Measurements from ENCODE around the gene BCOR.

Gene BCOR

GRCh38 chrX:40055495-40055894, 42.3 kb downstream of the BCOR start:
- no peak overlapping the region for H3K27ac ChIP-seq (replicated peaks)
- no peak for DNase-seq (ENCODE audit: low read depth in 1 of 2, low spot score in 1 of 2)
- TF ChIP-seq, protein P1, sequence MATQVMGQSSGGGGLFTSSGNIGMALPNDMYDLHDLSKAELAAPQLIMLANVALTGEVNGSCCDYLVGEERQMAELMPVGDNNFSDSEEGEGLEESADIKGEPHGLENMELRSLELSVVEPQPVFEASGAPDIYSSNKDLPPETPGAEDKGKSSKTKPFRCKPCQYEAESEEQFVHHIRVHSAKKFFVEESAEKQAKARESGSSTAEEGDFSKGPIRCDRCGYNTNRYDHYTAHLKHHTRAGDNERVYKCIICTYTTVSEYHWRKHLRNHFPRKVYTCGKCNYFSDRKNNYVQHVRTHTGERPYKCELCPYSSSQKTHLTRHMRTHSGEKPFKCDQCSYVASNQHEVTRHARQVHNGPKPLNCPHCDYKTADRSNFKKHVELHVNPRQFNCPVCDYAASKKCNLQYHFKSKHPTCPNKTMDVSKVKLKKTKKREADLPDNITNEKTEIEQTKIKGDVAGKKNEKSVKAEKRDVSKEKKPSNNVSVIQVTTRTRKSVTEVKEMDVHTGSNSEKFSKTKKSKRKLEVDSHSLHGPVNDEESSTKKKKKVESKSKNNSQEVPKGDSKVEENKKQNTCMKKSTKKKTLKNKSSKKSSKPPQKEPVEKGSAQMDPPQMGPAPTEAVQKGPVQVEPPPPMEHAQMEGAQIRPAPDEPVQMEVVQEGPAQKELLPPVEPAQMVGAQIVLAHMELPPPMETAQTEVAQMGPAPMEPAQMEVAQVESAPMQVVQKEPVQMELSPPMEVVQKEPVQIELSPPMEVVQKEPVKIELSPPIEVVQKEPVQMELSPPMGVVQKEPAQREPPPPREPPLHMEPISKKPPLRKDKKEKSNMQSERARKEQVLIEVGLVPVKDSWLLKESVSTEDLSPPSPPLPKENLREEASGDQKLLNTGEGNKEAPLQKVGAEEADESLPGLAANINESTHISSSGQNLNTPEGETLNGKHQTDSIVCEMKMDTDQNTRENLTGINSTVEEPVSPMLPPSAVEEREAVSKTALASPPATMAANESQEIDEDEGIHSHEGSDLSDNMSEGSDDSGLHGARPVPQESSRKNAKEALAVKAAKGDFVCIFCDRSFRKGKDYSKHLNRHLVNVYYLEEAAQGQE (IDR thresholded peaks at IDR 0.05; ENCODE audit: insufficient replicate concordance, low read depth) = no peak
- no peak overlapping the region for H3K4me3 ChIP-seq (replicated peaks; ENCODE audit: insufficient read depth, low read length)
- H3K27me3 ChIP-seq (ENCODE audit: insufficient read depth, poor library complexity, severe bottlenecking) = no peaks in the 10 kb centered on the region

DNA sequence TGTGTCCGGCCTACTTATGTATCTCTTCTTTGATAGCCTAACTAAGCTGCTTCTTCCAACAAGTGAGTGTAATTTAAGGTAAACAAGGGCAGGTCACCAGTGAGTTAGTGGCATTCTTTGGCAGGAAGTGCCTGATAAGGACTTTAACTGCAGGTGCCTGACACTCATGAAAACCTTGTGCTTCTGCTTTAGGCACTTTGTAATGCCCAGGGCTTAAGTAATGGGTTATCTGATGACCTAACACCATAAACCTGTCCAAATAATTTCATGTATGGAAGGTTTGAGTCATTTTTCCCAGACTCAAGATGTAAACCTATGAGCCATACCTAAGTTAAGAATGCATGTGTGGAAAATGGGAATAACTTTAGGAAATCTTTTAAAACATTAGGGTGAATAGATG, 43.0 kb downstream of the BCOR start:
- Histone ChIP-seq H3K27me3 (ENCODE audit: insufficient read depth, poor library complexity, severe bottlenecking) (no peaks in the 10 kb centered on the region), H3K27ac (replicated peaks) (no peak overlapping the region), H3K4me3 (replicated peaks; ENCODE audit: insufficient read depth, low read length) (no peak overlapping the region)
- DNase-seq (ENCODE audit: low read depth in 1 of 2, low spot score in 1 of 2) = no peak
- TF ChIP-seq CTCF (IDR thresholded peaks at IDR 0.05; ENCODE audit: insufficient read depth, low read length) (no peak), POLR2AphosphoS5 (IDR thresholded peaks at IDR 0.05; ENCODE audit: low read depth) (no peak), SPI1 (IDR thresholded peaks at IDR 0.05; ENCODE audit: borderline replicate concordance, low read depth) (no peak), GABPA (IDR thresholded peaks at IDR 0.05; ENCODE audit: low read depth) (no peak)
- TF ChIP-seq, protein P1 (IDR thresholded peaks at IDR 0.05; ENCODE audit: insufficient replicate concordance, low read depth) = no peak

DNA sequence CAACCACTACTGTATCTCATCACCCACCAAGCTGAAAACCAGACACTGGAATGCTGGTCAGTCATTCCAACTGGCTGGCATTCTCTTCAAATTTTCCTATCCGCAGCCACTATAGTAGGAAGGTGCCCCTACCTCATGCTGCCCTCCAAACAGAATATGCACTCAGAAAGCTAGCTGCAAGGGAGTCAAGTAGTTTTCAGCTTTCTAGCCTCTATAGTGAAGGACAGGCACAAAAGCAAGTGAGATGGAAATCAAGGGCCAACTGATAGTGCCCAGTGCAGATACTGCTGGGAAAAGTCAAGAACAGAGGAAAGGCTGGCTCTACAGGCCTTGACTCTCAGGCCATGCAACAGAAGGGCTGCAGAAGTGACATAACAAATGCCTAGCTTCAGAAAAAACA, 47.2 kb downstream of the BCOR start:
- DNase-seq (ENCODE audit: low read depth in 1 of 2, low spot score in 1 of 2) = no peak
- TF ChIP-seq POLR2AphosphoS5 (IDR thresholded peaks at IDR 0.05; ENCODE audit: low read depth) (no peak), GABPA (IDR thresholded peaks at IDR 0.05; ENCODE audit: low read depth) (no peak), CTCF (IDR thresholded peaks at IDR 0.05; ENCODE audit: insufficient read depth, low read length) (no peak), SPI1 (IDR thresholded peaks at IDR 0.05; ENCODE audit: borderline replicate concordance, low read depth) (no peak)
- TF ChIP-seq, protein P1 (IDR thresholded peaks at IDR 0.05; ENCODE audit: insufficient replicate concordance, low read depth) = no peak
- Histone ChIP-seq H3K27me3 (ENCODE audit: insufficient read depth, poor library complexity, severe bottlenecking) (no peaks in the 10 kb centered on the region), H3K27ac (replicated peaks) (no peak overlapping the region), H3K4me3 (replicated peaks; ENCODE audit: insufficient read depth, low read length) (no peak overlapping the region)
